Activated CD4-positive, alpha-beta T cell treated with anti-CD3 and anti-CD28 coated beads for 24 hours (primary cell): ENCODE results near the gene FGFRL1.
"Not testable (repeated sequence)": the region's sequence is repeated elsewhere in the genome, so short reads cannot be mapped to it uniquely, and the experiment has no call there.

ENCODE experiments used
- DNase-seq, 2 donors: peaks; one replicate each; pipeline ENCODE4 v3.0.0-alpha.2; 2020; ENCODE audit warnings: low read depth in 2 of 2

FGFRL1 gene

GRCh38 chr4:992297-993110, 18.9 kb upstream of the FGFRL1 start:
- DNase-seq = no peak

GRCh38 chr4:993111-994029, 18.1 kb upstream of the FGFRL1 start, which contains the start of gene SLC26A1:
SLC26A1 (minus strand) TSS chr4:993404; CDS start chr4:991703, 1,701 bp downstream.
- no peak for DNase-seq

DNA sequence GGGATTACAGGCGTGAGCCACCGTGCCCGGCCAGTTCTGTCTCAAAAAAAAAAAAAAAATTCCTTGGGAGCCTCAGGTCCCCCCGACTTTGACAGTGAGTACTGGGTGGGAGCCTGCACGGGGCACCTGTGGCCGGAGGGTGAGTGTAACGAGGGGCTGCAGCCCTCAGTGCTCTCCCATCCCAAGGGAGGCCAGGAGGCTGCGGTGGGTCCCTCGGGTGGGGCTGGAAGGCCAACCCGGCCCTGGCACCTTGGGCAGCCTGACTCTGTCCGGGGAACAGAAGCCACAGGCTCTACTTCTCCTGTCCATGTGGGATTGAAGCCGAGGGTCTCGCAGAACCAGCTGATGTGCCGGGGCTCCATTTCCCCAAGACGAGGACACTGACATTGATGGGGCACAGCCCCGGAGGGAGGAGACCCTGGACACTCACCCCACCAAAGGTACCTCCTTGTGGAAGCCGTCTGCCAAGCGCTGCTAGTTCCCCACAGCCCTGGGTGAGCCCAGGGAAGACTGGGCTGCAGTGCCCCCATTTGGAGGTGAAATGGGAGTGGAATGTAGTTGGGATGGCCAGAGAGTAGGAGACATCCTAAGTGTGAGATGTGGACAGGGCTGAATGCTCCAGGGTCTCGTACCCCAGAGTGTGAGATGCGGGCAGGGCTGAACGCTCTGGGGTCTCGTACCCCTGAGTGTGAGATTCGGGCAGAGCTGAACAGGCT, 16.0 kb upstream of the FGFRL1 start:
- DNase-seq = no peak

DNA sequence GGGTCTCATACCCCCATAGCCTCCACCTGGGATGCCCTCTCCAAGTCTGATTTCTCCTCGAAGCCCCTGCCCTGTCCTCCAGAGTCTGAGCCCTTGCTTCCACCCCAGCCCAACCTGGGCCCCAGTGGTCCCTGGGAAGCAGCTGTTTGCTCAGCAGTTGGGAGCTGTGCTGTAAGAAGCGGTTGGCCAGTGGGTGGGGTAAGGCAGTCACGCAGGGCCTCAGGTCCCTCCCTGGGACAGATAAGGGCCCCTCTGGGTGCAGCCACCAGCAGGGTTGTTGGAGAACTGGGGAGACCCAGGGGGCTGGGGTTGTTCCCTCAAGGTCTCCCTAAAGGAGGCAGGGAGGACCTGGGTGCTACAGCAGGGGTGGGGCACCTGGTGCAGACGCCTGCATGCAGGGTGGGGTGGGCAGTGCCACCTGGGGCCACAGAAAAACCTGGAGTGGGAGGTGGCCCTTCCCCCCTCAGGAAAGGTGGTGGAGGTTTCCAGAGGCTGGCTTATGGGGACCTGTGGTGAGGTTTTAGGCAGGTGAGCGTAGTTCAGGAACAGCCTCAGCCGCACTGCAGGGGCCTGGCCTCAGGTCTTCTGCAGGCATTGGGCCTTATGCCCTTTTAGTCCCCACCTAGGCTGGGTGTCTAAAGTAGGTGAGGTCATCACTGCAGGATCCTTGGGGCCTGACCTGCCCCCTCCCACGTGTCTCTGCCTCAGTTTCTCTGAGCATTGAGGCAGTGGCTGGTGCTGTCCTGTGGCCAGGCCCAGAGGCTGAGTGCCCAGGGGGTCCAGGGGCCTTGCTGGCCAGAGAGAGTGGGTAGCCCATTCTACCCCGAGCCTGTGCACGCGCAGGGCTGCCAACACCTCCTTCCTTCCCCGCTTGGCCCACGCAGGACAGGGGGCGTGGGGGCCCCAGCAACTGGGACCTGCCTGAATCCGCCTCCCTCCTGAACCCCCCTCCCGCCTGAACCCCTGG, 15.1 kb upstream of the FGFRL1 start:
- no peak for DNase-seq

GRCh38 chr4:996997-997374, 14.4 kb upstream of the FGFRL1 start:
- no peak for DNase-seq

- no peak for DNase-seq
Measured at GRCh38 chr4:997375-998071, 13.9 kb upstream of the FGFRL1 start.

GRCh38 chr4:998096-998691, 13.2 kb upstream of the FGFRL1 start:
- DNase-seq = no peak

GRCh38 chr4:999240-999863, 12.1 kb upstream of the FGFRL1 start:
- not testable (repeated sequence) for DNase-seq

GRCh38 chr4:999882-1000425, 11.5 kb upstream of the FGFRL1 start:
- no peak for DNase-seq

DNA sequence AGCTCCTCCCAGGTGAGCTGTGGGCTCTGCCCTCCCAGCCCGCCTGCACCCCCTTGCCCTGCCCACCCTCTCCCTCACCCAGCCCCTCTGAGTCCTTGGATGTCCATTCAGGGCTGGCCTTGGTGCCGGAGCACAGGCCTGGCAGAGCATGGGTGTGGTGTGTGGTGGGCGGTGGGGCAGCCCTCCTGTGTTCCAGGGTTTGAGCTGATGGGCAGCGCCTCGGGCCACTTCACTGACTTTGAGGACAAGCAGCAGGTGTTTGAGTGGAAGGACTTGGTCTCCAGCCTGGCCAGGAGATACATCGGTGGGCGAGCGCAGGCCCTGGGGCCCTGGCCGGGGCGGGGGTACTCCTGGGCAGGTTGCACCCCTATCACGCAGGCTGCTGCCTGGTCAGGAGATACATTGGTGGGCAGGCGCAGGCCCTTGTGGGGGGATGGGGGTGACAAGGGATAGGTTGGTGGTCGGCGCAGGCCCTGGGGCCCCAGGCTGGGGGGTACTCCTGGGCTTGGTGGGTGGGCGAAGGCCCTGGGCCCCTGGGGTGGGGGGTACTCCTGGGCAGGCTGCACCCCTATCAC, 10.7 kb upstream of the FGFRL1 start:
- no peak for DNase-seq

- DNase-seq = no peak
Measured at GRCh38 chr4:1001561-1002130, 9.8 kb upstream of the FGFRL1 start.

GRCh38 chr4:1002131-1002630, 9.2 kb upstream of the FGFRL1 start:
- no peak for DNase-seq

DNA sequence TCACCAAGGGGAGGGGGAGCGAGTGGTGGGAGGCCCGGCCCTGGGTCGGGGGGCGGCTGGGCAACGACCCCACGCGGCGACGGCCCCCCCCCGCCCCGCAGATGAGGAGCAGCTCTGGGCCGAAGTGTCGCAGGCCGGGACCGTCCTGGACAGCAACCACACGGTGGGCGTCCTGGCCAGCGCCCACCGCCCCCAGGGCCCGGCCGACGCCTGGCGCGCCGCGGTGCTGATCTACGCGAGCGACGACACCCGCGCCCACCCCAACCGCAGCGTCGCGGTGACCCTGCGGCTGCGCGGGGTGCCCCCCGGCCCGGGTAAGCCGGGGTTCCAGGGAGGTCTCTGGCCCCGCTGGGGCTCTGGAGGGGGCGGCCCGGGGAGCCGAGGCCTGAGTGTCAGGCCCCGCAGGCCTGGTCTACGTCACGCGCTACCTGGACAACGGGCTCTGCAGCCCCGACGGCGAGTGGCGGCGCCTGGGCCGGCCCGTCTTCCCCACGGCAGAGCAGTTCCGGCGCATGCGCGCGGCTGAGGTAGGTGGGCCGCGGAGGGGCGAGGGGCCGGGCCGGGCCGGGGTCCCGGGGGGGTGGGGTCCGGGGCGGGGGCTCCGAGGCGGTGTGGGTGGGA, 8.7 kb upstream of the FGFRL1 start:
- DNase-seq = no peak

DNA sequence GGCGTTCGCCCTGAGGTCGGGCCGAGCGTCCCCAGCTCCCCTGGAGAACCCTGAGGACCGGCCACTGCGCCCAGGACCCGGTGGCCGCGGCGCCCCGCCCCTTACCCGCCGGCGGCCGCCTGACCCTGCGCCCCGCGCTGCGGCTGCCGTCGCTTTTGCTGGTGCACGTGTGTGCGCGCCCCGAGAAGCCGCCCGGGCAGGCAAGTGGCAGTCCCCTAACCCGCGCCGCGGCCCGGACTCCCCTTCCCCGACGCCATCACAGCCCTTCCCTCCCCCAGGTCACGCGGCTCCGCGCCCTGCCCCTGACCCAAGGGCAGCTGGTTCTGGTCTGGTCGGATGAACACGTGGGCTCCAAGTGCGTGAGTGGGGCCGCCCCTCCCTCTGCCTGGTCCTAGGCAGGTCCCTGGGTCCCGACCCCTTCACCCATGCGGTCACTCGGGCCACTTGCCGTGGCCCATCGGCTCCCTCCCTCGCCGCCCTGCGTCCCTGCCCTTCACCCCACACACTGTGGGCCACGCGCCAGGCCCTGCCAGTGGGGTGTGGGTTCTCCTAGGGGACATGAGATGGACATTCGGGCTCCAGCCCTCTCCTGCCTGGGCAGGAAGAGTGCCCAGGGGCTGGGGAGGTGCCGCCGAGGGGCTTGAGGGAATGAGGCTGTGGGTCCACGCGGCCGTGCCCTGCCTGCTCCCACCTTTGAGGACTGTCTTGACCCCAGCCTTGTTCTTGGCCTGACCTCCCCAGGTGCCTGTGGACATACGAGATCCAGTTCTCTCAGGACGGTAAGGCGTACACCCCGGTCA, 8.0 kb upstream of the FGFRL1 start:
- DNase-seq = no peak

GRCh38 chr4:1004071-1004418, 7.4 kb upstream of the FGFRL1 start:
- DNase-seq = no peak

DNA sequence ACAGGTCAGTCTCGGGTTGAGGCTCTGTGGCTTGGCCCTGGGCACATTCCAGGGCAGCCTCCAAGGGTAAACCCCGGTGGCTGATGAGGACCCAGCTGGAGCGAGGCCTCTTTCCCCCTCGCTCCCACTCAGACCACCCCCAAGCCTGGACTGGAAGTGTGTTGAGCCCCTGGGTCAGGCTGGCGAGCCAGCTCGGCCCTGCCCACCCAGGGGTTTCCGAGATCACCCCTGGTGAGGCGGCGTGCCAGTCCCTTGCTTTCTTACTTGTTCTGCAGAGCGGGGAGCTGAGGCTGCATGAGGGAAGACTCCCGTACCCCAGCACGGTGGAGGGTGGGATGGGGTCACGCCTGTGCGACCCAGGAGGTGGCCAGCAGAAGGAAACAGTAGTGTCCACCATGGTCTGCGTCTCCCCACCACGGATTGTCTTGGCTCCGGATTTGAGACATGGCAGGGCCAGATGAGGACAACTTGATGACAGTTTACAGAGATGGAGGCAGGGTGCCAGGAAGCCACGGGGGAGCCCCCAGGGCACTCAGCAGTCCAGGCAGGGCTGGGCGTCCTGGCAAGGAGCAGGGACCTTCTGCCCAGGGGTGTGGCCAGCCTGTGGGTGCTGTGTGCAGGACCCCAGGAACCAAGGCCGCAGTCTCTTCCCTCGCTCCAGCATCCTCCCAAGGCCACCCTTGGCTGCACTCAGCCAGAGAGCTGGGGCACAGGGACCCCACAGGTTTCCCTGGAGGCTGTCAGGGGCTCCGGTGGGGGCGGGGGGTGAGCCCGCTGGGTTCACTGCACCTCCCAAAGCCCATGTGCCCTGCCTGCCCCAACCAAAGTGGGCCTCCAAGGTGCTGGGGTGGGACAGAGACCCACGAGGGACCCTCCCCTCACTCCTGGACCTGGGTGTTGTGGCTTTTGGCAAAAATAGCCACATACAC, 6.6 kb upstream of the FGFRL1 start:
- no peak for DNase-seq
